GM12878 (cell line): ENCODE results near the gene TAF1L. TPM values are rescaled to one million over a fixed set of nuclear protein-coding genes. Genes with fewer than 3 reads are reported as not detected.

Source experiments
- ATAC-seq: fragments of 200-7000 bp; cut with Tn5 transposase; 3 replicates; pipeline ENCODE4 v1.9.1; 2020; ENCODE audit warnings: mild to moderate bottlenecking, moderate library complexity
- BruUV-seq: library from RNA; stranded (reverse); fragments of 400-500 nt; replicated peaks from 2 replicates; lab custom pipeline; 2021; lab: Mats Ljungman, UMichigan
- CTCF ChIA-PET: fragments of 300-600 bp; sonication (Branson Sonifier 250); formaldehyde crosslinking; extraction: SDS; loops from one replicate; lab custom pipeline; 2021; ENCODE audit warnings: inconsistent platforms; lab: Yijun Ruan, JAX
- POLR2A ChIA-PET: fragments of 350-600 bp; formaldehyde crosslinking; extraction: SDS; loops from one replicate; lab custom pipeline; 2021; ENCODE audit warnings: inconsistent platforms; lab: Charles Lee
- RAD21 ChIA-PET: fragments of 300-600 bp; sonication (Branson Sonifier 250); formaldehyde crosslinking; loops from one replicate; lab custom pipeline; 2023; ENCODE audit warnings: antibody characterized with exemption; ENCODE audit not compliant: unreplicated experiment; lab: Charles Lee
- SMC1A ChIA-PET: fragments of 300-600 bp; sonication (Branson Sonifier 250); formaldehyde crosslinking; loops from one replicate; lab custom pipeline; 2023; ENCODE audit not compliant: unreplicated experiment, uncharacterized antibody; lab: Charles Lee
- DNase-seq: peaks from one replicate; pipeline ENCODE4 v3.0.0-alpha.2; 2011; ENCODE audit warnings: low read depth, low spot score
- FAIRE-seq: peaks from 3 replicates; lab custom pipeline; 2011; peaks lifted over from hg19 to GRCh38; lab: Jason Lieb, UNC
- H2AFZ ChIP-seq: 2 replicates; pipeline ENCODE4 v1.6.0; 2011; ENCODE audit warnings: low read depth, low read length, control low read depth; ENCODE audit not compliant: control insufficient read depth
- H3K27ac ChIP-seq: 2 replicates; pipeline ENCODE4 v1.5.1; 2011; ENCODE audit warnings: control low read depth; ENCODE audit not compliant: control insufficient read depth, insufficient read depth
- H3K27me3 ChIP-seq, 2 experiments: replicated peaks in 1 of 2; 2 replicates each; pipeline versions ENCODE4 v1.6.0 to v1.6.1; 2011; ENCODE audit warnings: low read length in 1 of 2; ENCODE audit not compliant: control insufficient read depth in 2 of 2, insufficient read depth in 2 of 2
- H3K36me3 ChIP-seq, 2 experiments: 2 replicates each; pipeline ENCODE4 v1.5.1; 2011; ENCODE audit warnings: low read length in 1 of 2; ENCODE audit not compliant: control insufficient read depth in 2 of 2, insufficient read depth in 2 of 2
- H3K4me1 ChIP-seq: 2 replicates; pipeline ENCODE4 v1.6.1; 2011; ENCODE audit warnings: mild to moderate bottlenecking, low read length, moderate library complexity, mixed read lengths; ENCODE audit not compliant: control insufficient read depth, insufficient read depth
- H3K4me2 ChIP-seq: 2 replicates; pipeline ENCODE4 v1.6.0; 2011; ENCODE audit warnings: control low read depth; ENCODE audit not compliant: control insufficient read depth, insufficient read depth
- H3K4me3 ChIP-seq: fragments of 200-600 bp; sonication (generic); 2 replicates; pipeline ENCODE4 v1.5.1; 2016
- H3K79me2 ChIP-seq: 2 replicates; pipeline ENCODE4 v1.6.0; 2011; ENCODE audit warnings: low read length; ENCODE audit not compliant: control insufficient read depth, insufficient read depth
- H3K9ac ChIP-seq: 2 replicates; pipeline ENCODE4 v1.8.0; 2011; ENCODE audit warnings: low read length, control low read depth, mixed read lengths; ENCODE audit not compliant: control insufficient read depth, insufficient read depth
- H3K9me3 ChIP-seq: replicated peaks from 3 replicates; pipeline ENCODE4 v1.5.1; 2011; ENCODE audit warnings: mild to moderate bottlenecking, low read length; ENCODE audit not compliant: control insufficient read depth, insufficient read depth
- H4K20me1 ChIP-seq: 2 replicates; pipeline ENCODE4 v1.6.0; 2011; ENCODE audit not compliant: control insufficient read depth, insufficient read depth
- HDGF ChIP-seq: fragments of 450-650 bp; IDR thresholded peaks from 2 replicates; pipeline ENCODE4 v1.6.1; 2016; ENCODE audit warnings: antibody characterized with exemption
- NFYA ChIP-seq: IDR thresholded peaks from 2 replicates; pipeline ENCODE4 v1.6.1; 2011; ENCODE audit warnings: low read depth, mild to moderate bottlenecking, low read length, improper control_type of control experiment, borderline replicate concordance
- PAX5 ChIP-seq: IDR thresholded peaks from 2 replicates; pipeline ENCODE4 v1.6.1; 2011; ENCODE audit warnings: low read depth, low read length, borderline replicate concordance
- in situ Hi-C: fragments of 300-500 bp; cut with MboI; formaldehyde crosslinking; loops from 9 replicates; pipeline ENCODE4 v1.14.3; 2018; ENCODE audit warnings: mixed read lengths
- intact Hi-C: fragments of 100-400 bp; cut with micrococcal nuclease; formaldehyde crosslinking; loops from one replicate; pipeline ENCODE4 v1.14.2; 2022; ENCODE audit not compliant: unreplicated experiment
- polyA plus RNA-seq, 11 experiments: library from polyadenylated mRNA; depleted of rRNA in 4 of 11; unstranded in 6 of 11; stranded (reverse) in 5 of 11; fragments of >200 nt; fragmentation: Nextera tagmentation in 4 of 11; fragmentation: Illumina TruSeq in 1 of 11; extraction: Ambion mirVana in 4 of 11; extraction: Trizol in 1 of 11; gene quantifications; 1 replicate in 1 of 11; 2 replicates in 10 of 11; pipeline versions ENCODE4 v1.2.1 to v1.2.3, GENCODE V29; 2011 to 2016; ENCODE audit warnings: inconsistent platforms in 2 of 11, missing spikeins in 2 of 11, low read depth in 1 of 11
- total RNA-seq, 4 experiments: library from RNA; depleted of rRNA in 3 of 4; stranded (reverse); fragments of >200 nt in 3 of 4; fragmentation: Illumina TruSeq in 1 of 4; extraction: Trizol in 1 of 4; gene quantifications; 2 replicates each; pipeline versions ENCODE4 v1.2.1 to v1.2.3, GENCODE V29; 2013 to 2021
- TF ChIP-seq, protein P1 (sequence below): fragments of 450-650 bp; formaldehyde crosslinking; IDR thresholded peaks from 2 replicates; pipeline ENCODE4 v1.4.0; 2022; ENCODE audit warnings: mild to moderate bottlenecking, moderate library complexity
- TF ChIP-seq, protein P2 (sequence below): IDR thresholded peaks from 2 replicates; pipeline ENCODE4 v1.6.1; 2012; ENCODE audit warnings: low read depth, low read length, improper control_type of control experiment

The TAF1L gene
- total and polyA plus RNA-seq, 10 of the 15 experiments (the other 5 are each of a cell fraction or from before 2014, with no cell fraction given) = under 0.01 to 0.03 (median 0.01) TPM; not detected in 6

DNA sequence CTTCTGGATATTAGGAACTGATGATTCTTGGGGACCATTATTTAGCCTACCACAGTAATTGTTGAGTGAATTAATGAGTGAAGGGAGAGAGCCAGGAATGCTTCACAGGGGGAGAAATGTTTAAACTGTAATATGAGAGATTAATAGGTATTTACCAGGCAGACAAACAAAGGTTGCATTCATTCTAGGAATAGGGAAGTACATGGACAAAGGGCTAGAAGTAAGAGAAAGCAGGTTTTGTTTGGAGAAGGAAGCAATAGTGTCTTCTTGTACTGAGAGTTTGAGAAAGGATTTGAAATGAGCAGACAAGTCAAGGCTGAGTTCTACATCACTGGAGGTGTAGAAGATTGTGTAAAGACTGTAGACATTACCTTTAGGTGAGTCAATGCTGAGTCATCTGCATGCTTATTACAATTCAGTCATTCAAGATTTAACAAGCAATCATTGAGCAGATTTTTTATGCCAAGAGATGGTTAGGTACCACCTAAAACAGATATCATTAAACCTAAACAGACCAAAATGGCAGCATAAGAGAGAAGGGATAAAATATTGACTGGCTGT, 8.0 kb downstream of the TAF1L start:
- ATAC-seq (no peak), DNase-seq (no peak)
- H3K27me3 ChIP-seq = no peaks in the 10 kb centered on the region
- H4K20me1 ChIP-seq = no peaks in the 10 kb centered on the region
- BruUV-seq = no TSS peak
- ChIA-PET CTCF (no interaction called here), POLR2A (no interaction called here), RAD21 (no interaction called here), SMC1A (no interaction called here)
- intact Hi-C loops = no loop called here
- in situ Hi-C loops = no loop called here
- no peaks in the 10 kb centered on the region for H3K9me3 ChIP-seq
- H3K9ac ChIP-seq = no peak overlapping the region
- no peak overlapping the region for H3K4me3 ChIP-seq
- TF ChIP-seq HDGF (no peak), PAX5 (no peak), NFYA (no peak)
- TF ChIP-seq, protein P1, sequence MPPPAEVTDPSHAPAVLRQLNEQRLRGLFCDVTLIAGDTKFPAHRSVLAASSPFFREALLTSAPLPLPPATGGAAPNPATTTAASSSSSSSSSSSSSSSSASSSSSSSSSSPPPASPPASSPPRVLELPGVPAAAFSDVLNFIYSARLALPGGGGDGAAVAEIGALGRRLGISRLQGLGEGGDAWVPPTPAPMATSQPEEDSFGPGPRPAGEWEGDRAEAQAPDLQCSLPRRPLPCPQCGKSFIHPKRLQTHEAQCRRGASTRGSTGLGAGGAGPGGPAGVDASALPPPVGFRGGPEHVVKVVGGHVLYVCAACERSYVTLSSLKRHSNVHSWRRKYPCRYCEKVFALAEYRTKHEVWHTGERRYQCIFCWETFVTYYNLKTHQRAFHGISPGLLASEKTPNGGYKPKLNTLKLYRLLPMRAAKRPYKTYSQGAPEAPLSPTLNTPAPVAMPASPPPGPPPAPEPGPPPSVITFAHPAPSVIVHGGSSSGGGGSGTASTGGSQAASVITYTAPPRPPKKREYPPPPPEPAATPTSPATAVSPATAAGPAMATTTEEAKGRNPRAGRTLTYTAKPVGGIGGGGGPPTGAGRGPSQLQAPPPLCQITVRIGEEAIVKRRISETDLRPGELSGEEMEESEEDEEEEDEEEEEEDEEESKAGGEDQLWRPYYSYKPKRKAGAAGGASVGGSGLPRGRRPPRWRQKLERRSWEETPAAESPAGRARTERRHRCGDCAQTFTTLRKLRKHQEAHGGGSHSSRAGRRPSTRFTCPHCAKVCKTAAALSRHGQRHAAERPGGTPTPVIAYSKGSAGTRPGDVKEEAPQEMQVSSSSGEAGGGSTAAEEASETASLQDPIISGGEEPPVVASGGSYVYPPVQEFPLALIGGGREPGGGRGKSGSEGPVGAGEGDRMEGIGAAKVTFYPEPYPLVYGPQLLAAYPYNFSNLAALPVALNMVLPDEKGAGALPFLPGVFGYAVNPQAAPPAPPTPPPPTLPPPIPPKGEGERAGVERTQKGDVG (CRISPR knock-in tag) = no peak
- TF ChIP-seq, protein P2, sequence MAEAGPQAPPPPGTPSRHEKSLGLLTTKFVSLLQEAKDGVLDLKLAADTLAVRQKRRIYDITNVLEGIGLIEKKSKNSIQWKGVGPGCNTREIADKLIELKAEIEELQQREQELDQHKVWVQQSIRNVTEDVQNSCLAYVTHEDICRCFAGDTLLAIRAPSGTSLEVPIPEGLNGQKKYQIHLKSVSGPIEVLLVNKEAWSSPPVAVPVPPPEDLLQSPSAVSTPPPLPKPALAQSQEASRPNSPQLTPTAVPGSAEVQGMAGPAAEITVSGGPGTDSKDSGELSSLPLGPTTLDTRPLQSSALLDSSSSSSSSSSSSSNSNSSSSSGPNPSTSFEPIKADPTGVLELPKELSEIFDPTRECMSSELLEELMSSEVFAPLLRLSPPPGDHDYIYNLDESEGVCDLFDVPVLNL = no peak
- TF ChIP-seq, all 136 proteins: peak for 0
- no peak overlapping the region for H3K27ac ChIP-seq
- no peak overlapping the region for H3K4me2 ChIP-seq
- no peak for FAIRE-seq
- H3K36me3 ChIP-seq = no peaks in the 10 kb centered on the region
- no peak overlapping the region for H2AFZ ChIP-seq
- H3K79me2 ChIP-seq = no peaks in the 10 kb centered on the region
- H3K4me1 ChIP-seq = no peaks in the 10 kb centered on the region
